ENCODE measurements around the gene TCAIM.

Gene TCAIM

DNA sequence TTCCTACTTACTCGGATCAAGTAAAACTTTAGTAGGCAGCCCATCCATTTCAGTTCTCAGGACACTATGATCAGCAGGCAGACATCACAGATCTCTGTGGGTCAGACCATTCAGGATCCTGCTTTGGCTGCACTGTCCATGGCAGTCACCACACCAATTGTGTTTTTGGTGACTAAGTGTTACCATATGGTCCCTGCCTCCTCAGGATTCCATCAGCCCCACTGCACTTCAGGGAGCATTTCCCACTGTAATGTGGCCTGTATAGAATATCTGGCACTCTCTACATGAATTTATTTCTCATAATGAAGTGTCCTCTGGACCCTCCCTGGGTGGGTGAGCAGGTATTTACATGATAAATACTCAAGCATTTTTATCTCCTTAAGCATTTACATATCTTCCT is 97.6 kb downstream of the TCAIM start:
- no peak overlapping the region for H3K27ac ChIP-seq
- no peak for TF ChIP-seq CTCF (IDR thresholded peaks at IDR 0.05)
- TF ChIP-seq ZFX (IDR thresholded peaks at IDR 0.05; ENCODE audit: borderline replicate concordance): no peak

- no peak for TF ChIP-seq ZFX (IDR thresholded peaks at IDR 0.05; ENCODE audit: borderline replicate concordance)
- TF ChIP-seq CTCF (IDR thresholded peaks at IDR 0.05): no peak
- H3K27ac ChIP-seq: no peak overlapping the region
Measured at GRCh38 chr3:44437800-44438199, 99.2 kb downstream of the TCAIM start.

DNA sequence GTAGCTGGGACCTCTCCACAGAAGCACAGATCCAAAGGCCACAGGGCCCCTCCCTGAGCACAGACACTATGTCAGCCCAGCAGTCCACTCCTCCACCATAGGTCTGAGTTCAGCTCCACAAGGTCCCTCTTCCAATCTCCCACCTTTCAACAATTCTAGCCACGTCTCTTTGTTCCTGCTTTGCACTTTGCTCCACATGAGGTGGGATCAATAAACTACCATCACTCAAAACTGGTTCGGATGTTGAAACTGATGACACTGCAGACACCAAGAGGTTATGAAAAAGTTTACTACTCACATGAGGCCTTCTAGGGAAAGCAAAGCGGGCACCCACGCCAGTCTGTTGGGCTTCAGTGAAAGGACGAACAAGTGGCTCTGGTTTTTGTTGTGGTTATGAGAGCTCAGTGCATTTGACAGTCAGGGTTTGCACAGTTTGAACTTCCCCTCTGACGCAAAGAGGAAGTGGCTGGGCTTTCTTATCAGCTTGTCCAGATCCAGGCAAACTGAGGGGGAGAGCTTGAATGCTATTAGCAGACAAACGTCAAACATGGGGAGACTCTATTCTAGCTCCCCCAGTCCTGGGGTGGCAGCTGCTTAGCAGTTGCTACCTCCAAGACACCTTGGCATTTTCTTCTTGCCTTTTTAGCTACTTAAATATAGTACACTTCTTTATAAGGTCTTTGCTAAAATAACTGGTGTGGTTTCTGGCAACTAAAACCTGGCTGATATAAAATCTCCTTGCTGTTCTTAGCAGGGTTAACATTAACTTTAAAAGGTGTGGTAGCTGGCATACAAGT is 101.1 kb downstream of the TCAIM start:
- H3K27ac ChIP-seq: no peak overlapping the region
- no peak for TF ChIP-seq ZFX (IDR thresholded peaks at IDR 0.05; ENCODE audit: borderline replicate concordance)
- no peak for TF ChIP-seq CTCF (IDR thresholded peaks at IDR 0.05)

GRCh38 chr3:44442596-44443309 is 104.2 kb downstream of the TCAIM start:
- no peak overlapping the region for H3K27ac ChIP-seq
- TF ChIP-seq ZFX (IDR thresholded peaks at IDR 0.05; ENCODE audit: borderline replicate concordance) (no peak), CTCF (IDR thresholded peaks at IDR 0.05) (no peak)

DNA sequence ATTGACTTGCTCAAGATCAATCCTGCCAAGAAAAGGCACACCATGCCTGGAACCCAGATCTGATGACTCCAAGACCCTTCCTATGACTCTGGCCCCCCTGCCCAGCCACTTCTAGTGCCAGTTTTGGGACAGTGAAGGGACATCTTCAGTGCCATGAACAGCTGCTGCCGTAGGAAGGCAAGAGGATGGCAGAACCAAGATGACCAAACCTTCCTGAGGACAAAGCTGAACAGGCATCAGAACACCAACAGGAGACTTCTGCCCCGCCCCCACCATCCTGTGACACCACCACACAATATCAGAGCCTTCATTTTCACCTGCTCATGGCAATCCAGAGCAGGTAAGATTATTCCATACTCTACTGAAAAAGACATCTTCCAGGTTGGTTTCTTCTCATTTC is 105.9 kb downstream of the TCAIM start:
- no peak for TF ChIP-seq ZFX (IDR thresholded peaks at IDR 0.05; ENCODE audit: borderline replicate concordance)
- no peak for TF ChIP-seq CTCF (IDR thresholded peaks at IDR 0.05)
- H3K27ac ChIP-seq: no peak overlapping the region

DNA sequence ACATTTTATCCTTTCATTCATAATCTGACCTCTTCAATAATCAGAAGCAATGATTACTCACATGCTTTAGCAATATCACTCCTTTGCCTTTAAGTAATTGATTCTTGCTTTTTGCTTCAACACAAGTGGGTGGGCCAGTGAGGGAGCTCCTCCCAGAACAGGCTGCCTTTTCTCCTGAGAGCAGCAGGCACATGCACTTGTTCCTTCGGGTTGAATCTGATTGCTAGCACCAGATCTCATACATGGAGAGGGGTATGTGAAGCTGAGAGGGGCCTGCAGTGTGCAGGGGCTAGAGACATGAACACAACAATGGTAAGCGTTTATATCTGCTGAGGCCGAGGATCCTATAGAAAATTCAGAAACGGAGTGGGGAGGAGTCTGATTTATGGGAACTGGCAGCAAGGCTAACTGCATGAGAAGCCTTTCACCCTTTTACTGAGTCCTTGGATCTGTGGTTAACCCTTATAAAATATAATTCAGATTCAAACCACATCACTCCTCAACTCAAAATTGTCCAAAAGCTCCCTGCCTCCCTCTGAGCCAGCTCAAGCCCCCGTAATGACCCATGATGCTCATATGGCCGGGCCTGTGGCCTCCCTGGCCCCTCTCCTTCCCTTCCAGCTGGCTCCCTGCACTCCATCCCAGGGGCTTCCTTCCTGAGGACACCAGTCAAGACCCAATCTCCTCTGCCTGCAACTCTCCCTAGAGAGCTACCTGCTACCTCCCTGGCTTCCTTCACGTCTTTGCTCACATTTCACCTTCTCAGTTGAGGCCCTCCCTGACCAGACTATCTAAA is 106.5 kb downstream of the TCAIM start:
- TF ChIP-seq ZFX (IDR thresholded peaks at IDR 0.05; ENCODE audit: borderline replicate concordance) (no peak), CTCF (IDR thresholded peaks at IDR 0.05) (no peak)
- H3K27ac ChIP-seq: no peak overlapping the region
